GM12872 (cell line): Measurements from ENCODE around the gene FKBP1B.

Experiments
- CTCF ChIP-seq: IDR thresholded peaks from 3 replicates; pipeline ENCODE4 v1.5.1; 2011; ENCODE audit warnings: low read depth, mild to moderate bottlenecking, low read length, moderate library complexity; ENCODE audit not compliant: insufficient read depth

The FKBP1B gene

GRCh38 chr2:24046930-24047702 lies 2.4 kb upstream of the FKBP1B start, which contains the start of gene WDCP:
TSS of gene WDCP (minus strand) at chr2:24047391. CDS start at chr2:24039494, 7,897 bp downstream.
- TF ChIP-seq CTCF: no peak

GRCh38 chr2:24047703-24048033 lies 1.9 kb upstream of the FKBP1B start:
- no peak for TF ChIP-seq CTCF

GRCh38 chr2:24048769-24049484 lies 614 bp upstream of the FKBP1B start:
- no peak for TF ChIP-seq CTCF

GRCh38 chr2:24050041-24050979 lies 769 bp downstream of the FKBP1B start:
- no peak for TF ChIP-seq CTCF

- no peak for TF ChIP-seq CTCF
These were observed 2.3 kb downstream of the FKBP1B start for GRCh38 chr2:24051833-24052232.

- no peak for TF ChIP-seq CTCF
These were observed 3.4 kb downstream of the FKBP1B start for GRCh38 chr2:24052951-24053350.

GRCh38 chr2:24054366-24055010 lies 4.9 kb downstream of the FKBP1B start:
- TF ChIP-seq CTCF: no peak
